Liver (tissue), 3 donors: Measurements from ENCODE around the gene RHOG.

ENCODE experiments used
- CTCF ChIP-seq: fragments of 150-350 bp; IDR thresholded peaks from 2 replicates; pipeline ENCODE4 v1.5.1; 2017; ENCODE audit warnings: improper control_type of control experiment, low read depth, low read length; ENCODE audit not compliant: missing input control
- GABPA ChIP-seq, 2 donors: IDR thresholded peaks in 1 of 2; conservative IDR thresholded peaks in 1 of 2; 2 replicates each; pipeline ENCODE4 v1.6.1; 2016; ENCODE audit warnings: antibody characterized with exemption in 2 of 2, mild to moderate bottlenecking in 1 of 2, moderate library complexity in 1 of 2
- HNF4G ChIP-seq: IDR thresholded peaks from 2 replicates; pipeline ENCODE4 v1.6.1; 2016; ENCODE audit warnings: antibody characterized with exemption
- MAX ChIP-seq: IDR thresholded peaks from 2 replicates; pipeline ENCODE4 v1.6.1; 2016; ENCODE audit warnings: antibody characterized with exemption
- NR2F2 ChIP-seq: IDR thresholded peaks from 2 replicates; pipeline ENCODE4 v1.6.1; 2016; ENCODE audit warnings: antibody characterized with exemption
- SP1 ChIP-seq: IDR thresholded peaks from 2 replicates; pipeline ENCODE4 v1.6.1; 2018; ENCODE audit warnings: antibody characterized with exemption, mild to moderate bottlenecking
- TAF1 ChIP-seq: conservative IDR thresholded peaks from 2 replicates; pipeline ENCODE4 v1.6.1; 2016; ENCODE audit warnings: antibody characterized with exemption, mild to moderate bottlenecking
- donor health status: healthy.
- donor health status: healthy.

GRCh38 chr11:3797329-3798090 is 43.2 kb downstream of the RHOG start, which contains the start of gene NUP98:
- TF ChIP-seq CTCF (no peak), SP1 (peak; percentile 94), HNF4G (no peak), TAF1 (no peak), MAX (peak; percentile 92), GABPA (IDR thresholded peaks at IDR 0.05 in 1 of 2, conservative IDR thresholded peaks at IDR 0.05 in 1 of 2) (peak in 1 of 2 donors; percentile 75), NR2F2 (peak; percentile 29)
